Liver (tissue), 9 donors: ENCODE measurements around the gene FCRL2. TPM values are rescaled to one million over a fixed set of nuclear protein-coding genes. Genes with fewer than 3 reads are reported as not detected.

ENCODE experiments used
- DNase-seq: peaks from one replicate; pipeline ENCODE4 v3.0.0-alpha.2; 2017; ENCODE audit warnings: low spot score
- H3K27ac ChIP-seq, 2 donors: one replicate each; pipeline ENCODE4 v1.7.0; 2013; ENCODE audit warnings: inconsistent platforms in 2 of 2, low read length in 2 of 2, control low read depth in 1 of 2, low read depth in 1 of 2, mild to moderate bottlenecking in 1 of 2
- H3K27me3 ChIP-seq, 4 donors: one replicate each; pipeline versions ENCODE4 v1.6.1 to v1.7.0; 2013; ENCODE audit warnings: low read length in 3 of 4, inconsistent platforms in 1 of 4, mild to moderate bottlenecking in 1 of 4, moderate library complexity in 1 of 4; ENCODE audit not compliant: control insufficient read depth in 4 of 4, insufficient read depth in 4 of 4
- H3K36me3 ChIP-seq, 4 donors: one replicate each; pipeline versions ENCODE4 v1.6.1 to v1.7.0; 2013; ENCODE audit warnings: low read length in 3 of 4, mild to moderate bottlenecking in 3 of 4, low read depth in 1 of 4, moderate library complexity in 1 of 4; ENCODE audit not compliant: control insufficient read depth in 4 of 4, insufficient read depth in 3 of 4
- H3K4me1 ChIP-seq, 4 donors: one replicate each; pipeline versions ENCODE4 v1.6.1 to v1.7.0; 2013; ENCODE audit warnings: low read length in 3 of 4, mild to moderate bottlenecking in 3 of 4, moderate library complexity in 1 of 4; ENCODE audit not compliant: control insufficient read depth in 4 of 4, insufficient read depth in 4 of 4
- H3K4me3 ChIP-seq, 3 donors: one replicate each; pipeline versions ENCODE4 v1.6.1 to v1.7.0; 2013; ENCODE audit warnings: low read length in 3 of 3, control low read depth in 1 of 3, low read depth in 1 of 3, mild to moderate bottlenecking in 1 of 3
- H3K9ac ChIP-seq, 2 donors: one replicate each; pipeline ENCODE4 v1.7.0; 2013; ENCODE audit warnings: low read length in 2 of 2, mild to moderate bottlenecking in 2 of 2, moderate library complexity in 2 of 2, control low read depth in 1 of 2, low read depth in 1 of 2
- H3K9me3 ChIP-seq, 4 donors: one replicate each; pipeline versions ENCODE4 v1.6.1 to v1.7.0; 2013; ENCODE audit warnings: low read length in 3 of 4; ENCODE audit not compliant: control insufficient read depth in 4 of 4
- FOXA1 ChIP-seq: IDR thresholded peaks from 2 replicates; pipeline ENCODE4 v1.6.1; 2016; ENCODE audit warnings: antibody characterized with exemption
- FOXA2 ChIP-seq: IDR thresholded peaks from 2 replicates; pipeline ENCODE4 v1.6.1; 2016; ENCODE audit warnings: antibody characterized with exemption
- GABPA ChIP-seq, 2 donors: IDR thresholded peaks in 1 of 2; conservative IDR thresholded peaks in 1 of 2; 2 replicates each; pipeline ENCODE4 v1.6.1; 2016; ENCODE audit warnings: antibody characterized with exemption in 2 of 2, mild to moderate bottlenecking in 1 of 2, moderate library complexity in 1 of 2
- HNF4A ChIP-seq, 2 donors: conservative IDR thresholded peaks; 2 replicates each; pipeline ENCODE4 v1.6.1; 2016; ENCODE audit warnings: antibody characterized with exemption in 2 of 2, mild to moderate bottlenecking in 2 of 2
- HNF4G ChIP-seq: IDR thresholded peaks from 2 replicates; pipeline ENCODE4 v1.6.1; 2016; ENCODE audit warnings: antibody characterized with exemption
- JUND ChIP-seq, 2 donors: IDR thresholded peaks; 2 replicates each; pipeline ENCODE4 v1.6.1; 2016; ENCODE audit warnings: antibody characterized with exemption in 2 of 2
- NR2F2 ChIP-seq: IDR thresholded peaks from 2 replicates; pipeline ENCODE4 v1.6.1; 2016; ENCODE audit warnings: antibody characterized with exemption
- RAD21 ChIP-seq, 2 donors: IDR thresholded peaks; 2 replicates each; pipeline ENCODE4 v1.6.1; 2016; ENCODE audit warnings: antibody characterized with exemption in 2 of 2, mild to moderate bottlenecking in 2 of 2
- RXRA ChIP-seq, 2 donors: IDR thresholded peaks; 2 replicates each; pipeline ENCODE4 v1.6.1; 2017 to 2018; ENCODE audit warnings: antibody characterized with exemption in 2 of 2, mild to moderate bottlenecking in 1 of 2
- SP1 ChIP-seq: IDR thresholded peaks from 2 replicates; pipeline ENCODE4 v1.6.1; 2018; ENCODE audit warnings: antibody characterized with exemption, mild to moderate bottlenecking
- TAF1 ChIP-seq: conservative IDR thresholded peaks from 2 replicates; pipeline ENCODE4 v1.6.1; 2016; ENCODE audit warnings: antibody characterized with exemption, mild to moderate bottlenecking
- YY1 ChIP-seq: IDR thresholded peaks from 2 replicates; pipeline ENCODE4 v1.6.1; 2016; ENCODE audit warnings: antibody characterized with exemption, mild to moderate bottlenecking
- WGBS: extraction: QIAGEN DNeasy Blood & Tissue Kit; methylation state at CpG from one replicate; pipeline ENCODE4 v1.1.7; 2013; 5-methylcytosine and 5-hydroxymethylcytosine counted together
- polyA plus RNA-seq, 2 donors: library from polyadenylated mRNA; stranded (reverse) in 1 of 2; unstranded in 1 of 2; fragments of 200-250 nt in 1 of 2; fragments of >200 nt in 1 of 2; fragmentation: Nextera tagmentation in 1 of 2; extraction: Ambion mirVana in 1 of 2; gene quantifications; one replicate each; pipeline versions ENCODE4 v1.2.1 to v1.2.3, GENCODE V29; 2013 to 2015
- total RNA-seq, 2 donors: library from RNA; depleted of rRNA; stranded (reverse); fragments of >200 nt; gene quantifications; one replicate each; pipeline ENCODE4 v1.2.3, GENCODE V29; 2014
- TF ChIP-seq, protein P1 (sequence below): IDR thresholded peaks from 2 replicates; pipeline ENCODE4 v1.6.1; 2016; ENCODE audit warnings: antibody characterized with exemption
- TF ChIP-seq, protein P2 (sequence below): IDR thresholded peaks from 2 replicates; pipeline ENCODE4 v1.6.1; 2016; ENCODE audit warnings: antibody characterized with exemption
- TF ChIP-seq, protein P3 (sequence below): fragments of 150-350 bp; IDR thresholded peaks from 2 replicates; pipeline ENCODE4 v1.5.1; 2017; ENCODE audit warnings: improper control_type of control experiment, low read depth, low read length; ENCODE audit not compliant: missing input control
- TF ChIP-seq, protein P4 (sequence below): IDR thresholded peaks from 2 replicates; pipeline ENCODE4 v1.6.1; 2016; ENCODE audit warnings: antibody characterized with exemption
- TF ChIP-seq, protein P5 (sequence below): IDR thresholded peaks from 2 replicates; pipeline ENCODE4 v1.6.1; 2016; ENCODE audit warnings: antibody characterized with exemption, mild to moderate bottlenecking
- donor health status: healthy.
- donor health status: healthy.
- donor health status: healthy.
- donor health status: healthy.
- donor health status: healthy.

The FCRL2 gene
- total and polyA plus RNA-seq, 4 donors, result 0.08 to 0.43 (median 0.23) TPM; not detected in 1

DNA sequence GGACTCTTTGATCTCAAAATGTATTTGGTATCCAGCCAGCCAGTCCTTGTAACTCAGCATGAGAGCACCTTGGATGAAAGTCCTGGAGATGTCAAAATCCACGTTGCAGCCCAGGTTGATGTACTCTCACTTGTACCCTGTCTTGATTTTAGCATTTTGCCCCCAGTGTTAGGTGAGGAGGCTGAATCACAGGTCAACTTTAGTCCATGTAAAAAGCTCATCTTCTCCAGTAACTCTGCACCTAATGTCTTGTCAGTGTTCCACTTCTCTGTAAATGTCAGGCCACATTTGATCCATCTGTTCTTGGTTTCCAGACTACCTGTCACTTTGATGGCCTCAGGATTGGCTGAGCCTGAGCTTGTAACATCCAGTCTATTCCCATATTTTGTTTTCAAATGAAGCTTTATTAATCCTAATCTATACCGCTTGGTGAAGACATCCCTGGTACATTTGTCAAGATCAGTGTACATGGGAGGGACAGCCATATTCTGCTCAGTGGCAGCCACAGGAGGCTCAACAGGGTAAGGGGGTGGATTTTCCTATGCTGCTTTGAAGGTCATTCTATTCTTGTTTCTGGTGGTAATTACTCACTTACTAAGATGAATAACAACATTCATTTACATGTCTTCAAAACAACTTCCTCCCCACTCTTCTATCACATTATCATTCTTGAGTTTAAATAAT lies 52.3 kb downstream of the FCRL2 start (continued):
- TF ChIP-seq, protein P1, sequence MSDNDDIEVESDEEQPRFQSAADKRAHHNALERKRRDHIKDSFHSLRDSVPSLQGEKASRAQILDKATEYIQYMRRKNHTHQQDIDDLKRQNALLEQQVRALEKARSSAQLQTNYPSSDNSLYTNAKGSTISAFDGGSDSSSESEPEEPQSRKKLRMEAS, result no peak
- TF ChIP-seq HNF4G, result no peak
- no peak for TF ChIP-seq FOXA1
- TF ChIP-seq YY1, result no peak

DNA sequence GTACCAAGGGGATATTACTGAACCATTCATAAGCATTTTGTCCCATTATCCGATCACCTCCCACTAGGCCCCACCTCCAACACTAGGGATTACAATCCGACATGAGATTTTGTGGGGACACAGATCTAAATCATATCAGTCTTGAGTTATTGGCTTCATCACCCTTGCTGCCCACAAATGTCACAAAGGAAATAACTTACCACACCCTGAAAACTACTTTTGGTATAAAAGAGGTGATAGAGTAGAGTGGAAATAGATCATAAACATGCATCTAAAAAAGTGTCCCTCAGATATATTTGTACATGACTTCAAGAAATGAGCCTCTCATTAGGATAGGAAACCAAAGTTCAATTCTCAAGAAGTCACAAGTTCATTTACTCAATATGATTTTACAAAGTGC lies 53.8 kb downstream of the FCRL2 start:
- H3K27ac ChIP-seq, result no peak overlapping the region
- H3K9ac ChIP-seq, result no peak overlapping the region
- H3K4me3 ChIP-seq, result no peak overlapping the region
- no peaks in the 10 kb centered on the region for H3K36me3 ChIP-seq
- peaks cover 0 to 1% (median 0%) of the 10 kb centered on the region in 4 donors for H3K4me1 ChIP-seq
- no peak for DNase-seq
- TF ChIP-seq HNF4A (conservative IDR thresholded peaks at IDR 0.05) (no peak), RAD21 (IDR thresholded peaks at IDR 0.05) (no peak), HNF4G (no peak), FOXA1 (no peak), FOXA2 (no peak), TAF1 (no peak)
- TF ChIP-seq, protein P2, sequence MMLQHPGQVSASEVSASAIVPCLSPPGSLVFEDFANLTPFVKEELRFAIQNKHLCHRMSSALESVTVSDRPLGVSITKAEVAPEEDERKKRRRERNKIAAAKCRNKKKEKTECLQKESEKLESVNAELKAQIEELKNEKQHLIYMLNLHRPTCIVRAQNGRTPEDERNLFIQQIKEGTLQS, result no peak
- TF ChIP-seq, protein P3, sequence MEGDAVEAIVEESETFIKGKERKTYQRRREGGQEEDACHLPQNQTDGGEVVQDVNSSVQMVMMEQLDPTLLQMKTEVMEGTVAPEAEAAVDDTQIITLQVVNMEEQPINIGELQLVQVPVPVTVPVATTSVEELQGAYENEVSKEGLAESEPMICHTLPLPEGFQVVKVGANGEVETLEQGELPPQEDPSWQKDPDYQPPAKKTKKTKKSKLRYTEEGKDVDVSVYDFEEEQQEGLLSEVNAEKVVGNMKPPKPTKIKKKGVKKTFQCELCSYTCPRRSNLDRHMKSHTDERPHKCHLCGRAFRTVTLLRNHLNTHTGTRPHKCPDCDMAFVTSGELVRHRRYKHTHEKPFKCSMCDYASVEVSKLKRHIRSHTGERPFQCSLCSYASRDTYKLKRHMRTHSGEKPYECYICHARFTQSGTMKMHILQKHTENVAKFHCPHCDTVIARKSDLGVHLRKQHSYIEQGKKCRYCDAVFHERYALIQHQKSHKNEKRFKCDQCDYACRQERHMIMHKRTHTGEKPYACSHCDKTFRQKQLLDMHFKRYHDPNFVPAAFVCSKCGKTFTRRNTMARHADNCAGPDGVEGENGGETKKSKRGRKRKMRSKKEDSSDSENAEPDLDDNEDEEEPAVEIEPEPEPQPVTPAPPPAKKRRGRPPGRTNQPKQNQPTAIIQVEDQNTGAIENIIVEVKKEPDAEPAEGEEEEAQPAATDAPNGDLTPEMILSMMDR, result no peak
- WGBS, result 71% methylated on average over 2 of the region's 2 CpGs
- H3K27me3 ChIP-seq, result peaks cover 0 to 3% (median 0%) of the 10 kb centered on the region in 4 donors
- peaks cover 0 to 10% (median 5%) of the 10 kb centered on the region in 4 donors for H3K9me3 ChIP-seq

DNA sequence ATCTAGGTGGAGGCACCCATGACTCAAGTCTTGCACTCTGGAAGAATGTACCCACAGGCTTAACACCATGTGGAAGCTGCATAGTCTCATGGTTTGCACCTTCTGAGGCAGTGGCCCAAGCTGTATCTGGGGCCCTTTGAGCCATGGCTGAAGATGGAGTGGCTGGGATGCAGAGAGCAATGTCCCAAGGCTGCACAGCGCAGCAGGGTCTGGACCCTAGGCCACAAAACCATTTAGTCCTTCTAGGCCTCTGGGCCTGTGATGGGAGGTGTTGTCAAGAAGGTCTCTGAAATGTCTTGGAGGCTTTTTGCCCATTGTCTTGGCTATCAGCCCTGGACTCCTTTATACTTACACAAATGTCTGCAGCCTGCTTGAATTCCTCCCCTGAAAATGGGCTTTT lies 54.9 kb downstream of the FCRL2 start:
- Histone ChIP-seq H3K27ac (no peak overlapping the region), H3K27me3 (peaks cover 0 to 3% (median 0%) of the 10 kb centered on the region in 4 donors), H3K9ac (no peak overlapping the region), H3K9me3 (peaks cover 0 to 10% (median 5%) of the 10 kb centered on the region in 4 donors), H3K4me1 (peaks cover 0 to 1% (median 0%) of the 10 kb centered on the region in 4 donors), H3K4me3 (no peak overlapping the region), H3K36me3 (no peaks in the 10 kb centered on the region)
- no peak for TF ChIP-seq FOXA1
- TF ChIP-seq SP1, result no peak
- TF ChIP-seq HNF4G, result no peak
- TF ChIP-seq, protein P3, result no peak
- TF ChIP-seq, protein P4, sequence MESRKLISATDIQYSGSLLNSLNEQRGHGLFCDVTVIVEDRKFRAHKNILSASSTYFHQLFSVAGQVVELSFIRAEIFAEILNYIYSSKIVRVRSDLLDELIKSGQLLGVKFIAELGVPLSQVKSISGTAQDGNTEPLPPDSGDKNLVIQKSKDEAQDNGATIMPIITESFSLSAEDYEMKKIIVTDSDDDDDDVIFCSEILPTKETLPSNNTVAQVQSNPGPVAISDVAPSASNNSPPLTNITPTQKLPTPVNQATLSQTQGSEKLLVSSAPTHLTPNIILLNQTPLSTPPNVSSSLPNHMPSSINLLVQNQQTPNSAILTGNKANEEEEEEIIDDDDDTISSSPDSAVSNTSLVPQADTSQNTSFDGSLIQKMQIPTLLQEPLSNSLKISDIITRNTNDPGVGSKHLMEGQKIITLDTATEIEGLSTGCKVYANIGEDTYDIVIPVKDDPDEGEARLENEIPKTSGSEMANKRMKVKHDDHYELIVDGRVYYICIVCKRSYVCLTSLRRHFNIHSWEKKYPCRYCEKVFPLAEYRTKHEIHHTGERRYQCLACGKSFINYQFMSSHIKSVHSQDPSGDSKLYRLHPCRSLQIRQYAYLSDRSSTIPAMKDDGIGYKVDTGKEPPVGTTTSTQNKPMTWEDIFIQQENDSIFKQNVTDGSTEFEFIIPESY, result no peak
- no peak for TF ChIP-seq HNF4A (conservative IDR thresholded peaks at IDR 0.05)
- TF ChIP-seq TAF1, result no peak
- no peak for TF ChIP-seq JUND (IDR thresholded peaks at IDR 0.05)
- TF ChIP-seq, protein P2, result no peak
- no peak for TF ChIP-seq GABPA (IDR thresholded peaks at IDR 0.05 in 1 of 2, conservative IDR thresholded peaks at IDR 0.05 in 1 of 2)
- TF ChIP-seq NR2F2, result no peak
- no peak for TF ChIP-seq YY1
- TF ChIP-seq, protein P1, result no peak
- TF ChIP-seq, protein P5, sequence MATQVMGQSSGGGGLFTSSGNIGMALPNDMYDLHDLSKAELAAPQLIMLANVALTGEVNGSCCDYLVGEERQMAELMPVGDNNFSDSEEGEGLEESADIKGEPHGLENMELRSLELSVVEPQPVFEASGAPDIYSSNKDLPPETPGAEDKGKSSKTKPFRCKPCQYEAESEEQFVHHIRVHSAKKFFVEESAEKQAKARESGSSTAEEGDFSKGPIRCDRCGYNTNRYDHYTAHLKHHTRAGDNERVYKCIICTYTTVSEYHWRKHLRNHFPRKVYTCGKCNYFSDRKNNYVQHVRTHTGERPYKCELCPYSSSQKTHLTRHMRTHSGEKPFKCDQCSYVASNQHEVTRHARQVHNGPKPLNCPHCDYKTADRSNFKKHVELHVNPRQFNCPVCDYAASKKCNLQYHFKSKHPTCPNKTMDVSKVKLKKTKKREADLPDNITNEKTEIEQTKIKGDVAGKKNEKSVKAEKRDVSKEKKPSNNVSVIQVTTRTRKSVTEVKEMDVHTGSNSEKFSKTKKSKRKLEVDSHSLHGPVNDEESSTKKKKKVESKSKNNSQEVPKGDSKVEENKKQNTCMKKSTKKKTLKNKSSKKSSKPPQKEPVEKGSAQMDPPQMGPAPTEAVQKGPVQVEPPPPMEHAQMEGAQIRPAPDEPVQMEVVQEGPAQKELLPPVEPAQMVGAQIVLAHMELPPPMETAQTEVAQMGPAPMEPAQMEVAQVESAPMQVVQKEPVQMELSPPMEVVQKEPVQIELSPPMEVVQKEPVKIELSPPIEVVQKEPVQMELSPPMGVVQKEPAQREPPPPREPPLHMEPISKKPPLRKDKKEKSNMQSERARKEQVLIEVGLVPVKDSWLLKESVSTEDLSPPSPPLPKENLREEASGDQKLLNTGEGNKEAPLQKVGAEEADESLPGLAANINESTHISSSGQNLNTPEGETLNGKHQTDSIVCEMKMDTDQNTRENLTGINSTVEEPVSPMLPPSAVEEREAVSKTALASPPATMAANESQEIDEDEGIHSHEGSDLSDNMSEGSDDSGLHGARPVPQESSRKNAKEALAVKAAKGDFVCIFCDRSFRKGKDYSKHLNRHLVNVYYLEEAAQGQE, result no peak
- TF ChIP-seq FOXA2, result no peak
- no peak for TF ChIP-seq RXRA (IDR thresholded peaks at IDR 0.05)
- 86% methylated on average over 1 of the region's 1 CpG for WGBS
- DNase-seq, result no peak
